Measurements from ENCODE around the gene USP16.
"Not testable (repeated sequence)": the region's sequence is repeated elsewhere in the genome, so short reads cannot be mapped to it uniquely, and the experiment has no call there.

Gene USP16

DNA sequence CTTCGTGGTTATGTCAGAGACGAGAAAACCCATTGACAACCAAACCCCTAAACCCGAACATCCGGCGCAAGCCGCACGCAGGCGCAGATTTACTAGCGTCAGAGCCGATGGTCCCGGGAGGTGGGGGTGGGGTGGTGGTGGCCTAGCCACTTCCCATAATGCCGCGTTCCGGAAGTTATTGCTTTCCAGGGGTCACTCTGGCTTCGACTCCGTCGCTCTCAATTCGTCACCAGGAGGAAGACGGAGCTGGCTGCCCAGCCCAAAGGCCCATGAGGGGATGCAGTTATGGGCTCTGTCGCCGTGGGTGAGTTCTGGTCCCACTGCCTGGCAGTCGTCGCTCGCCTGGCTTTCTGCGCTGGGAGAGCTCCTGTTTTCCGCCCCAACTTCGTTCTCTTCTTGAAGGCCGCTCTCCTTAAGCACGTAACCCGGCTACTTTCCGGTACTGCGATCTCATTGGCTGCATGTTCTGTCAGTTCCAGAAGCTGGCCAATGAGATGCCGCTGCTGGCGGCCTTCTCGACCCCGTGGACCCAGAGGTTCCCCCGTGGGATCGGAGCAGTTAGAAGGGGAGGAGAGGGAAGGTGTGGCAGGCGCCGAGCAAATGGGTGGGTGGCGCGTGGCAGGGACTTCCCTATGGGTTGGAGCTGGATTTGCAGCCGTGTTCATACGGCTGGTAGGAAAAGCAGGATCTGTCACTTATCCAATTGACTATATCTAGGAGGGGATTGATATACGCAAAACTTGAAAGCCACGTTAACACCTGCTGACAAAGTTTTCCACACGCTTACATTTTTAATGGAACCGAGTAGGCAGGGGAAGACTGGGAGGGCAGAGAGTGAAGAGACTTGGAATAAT lies at the start of gene USP16:
Gene USP16 (plus strand): TSS at position 195 of the 854 bp plus-strand sequence. CDS start 3,246 bp downstream, outside the sequence.
- DNase-seq: peak; percentile 98

DNA sequence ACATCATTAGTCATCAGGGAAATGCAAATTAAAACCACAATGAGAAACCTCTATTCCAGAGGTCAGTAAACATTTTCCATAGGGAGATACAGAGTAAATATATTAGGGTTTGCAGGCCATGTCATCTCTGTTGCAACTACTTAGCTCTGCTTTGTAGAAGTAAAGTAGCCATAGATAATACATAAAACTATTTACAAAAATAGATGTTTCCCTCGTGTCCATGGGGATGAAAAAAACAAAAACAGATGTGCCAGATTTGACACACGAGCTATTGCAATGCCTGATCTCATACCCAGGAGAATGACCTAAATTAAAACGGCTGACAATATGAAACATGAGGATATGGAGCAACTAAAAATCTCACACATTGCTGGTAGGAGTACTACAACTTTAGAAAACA lies 49.1 kb upstream of the USP16 start:
- no peak for DNase-seq

DNA sequence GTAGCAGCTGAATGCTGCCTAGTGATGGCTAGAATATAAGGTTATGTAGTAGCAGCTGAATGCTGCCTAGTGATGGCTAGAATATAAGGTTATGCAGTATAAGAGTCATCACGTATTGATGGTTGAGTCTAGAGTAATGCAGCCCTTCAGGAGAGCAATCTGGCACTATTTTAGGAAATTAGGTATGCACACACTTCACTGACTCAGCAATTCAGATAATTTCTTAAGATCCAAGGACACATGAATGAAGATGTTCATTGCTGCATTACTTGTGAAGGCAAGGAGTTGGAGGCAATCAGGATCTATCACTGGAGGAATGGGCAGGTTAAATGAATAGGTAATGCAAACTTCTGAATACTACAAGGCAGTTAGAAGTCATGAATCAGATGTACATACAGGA lies 45.4 kb upstream of the USP16 start:
- DNase-seq: no peak

DNA sequence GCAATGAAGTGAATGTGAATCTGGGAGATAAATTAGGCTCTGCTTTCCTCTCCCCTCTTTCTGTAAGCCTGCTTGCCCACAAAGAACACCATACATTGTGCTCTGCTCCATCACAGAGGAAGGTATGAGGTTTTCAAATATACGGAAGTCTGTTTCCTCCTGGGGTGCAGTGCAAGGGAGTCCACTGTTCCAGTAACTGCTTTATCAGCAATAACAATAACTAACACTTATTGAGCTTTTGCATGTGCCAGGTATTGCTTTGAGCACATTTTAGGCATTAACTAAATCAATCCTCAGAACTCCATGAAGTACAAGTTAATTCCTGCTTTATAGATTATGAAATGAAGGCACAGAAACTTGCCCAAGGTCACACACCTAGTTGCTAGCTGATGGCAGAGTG lies 41.8 kb upstream of the USP16 start:
- no peak for DNase-seq

DNA sequence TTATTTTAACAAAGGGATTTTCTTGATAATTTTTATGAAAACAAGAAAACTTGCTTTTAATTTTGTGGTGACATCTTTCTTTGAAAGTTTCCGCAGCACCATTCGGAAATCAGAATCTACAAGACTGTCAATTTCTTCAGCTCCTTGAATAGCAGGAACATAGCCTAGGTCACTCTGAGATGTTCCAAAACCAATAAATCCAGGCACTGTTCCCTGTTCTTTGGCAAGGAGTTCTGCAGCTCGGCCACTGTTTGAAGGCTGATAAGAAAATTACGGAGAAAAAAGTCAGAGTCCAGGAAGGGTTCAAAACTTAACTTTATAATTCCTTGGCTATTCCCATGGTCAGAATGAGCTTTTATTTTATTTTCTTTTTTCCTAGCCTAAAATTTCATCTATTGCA lies 37.8 kb upstream of the USP16 start:
- DNase-seq: no peak

DNA sequence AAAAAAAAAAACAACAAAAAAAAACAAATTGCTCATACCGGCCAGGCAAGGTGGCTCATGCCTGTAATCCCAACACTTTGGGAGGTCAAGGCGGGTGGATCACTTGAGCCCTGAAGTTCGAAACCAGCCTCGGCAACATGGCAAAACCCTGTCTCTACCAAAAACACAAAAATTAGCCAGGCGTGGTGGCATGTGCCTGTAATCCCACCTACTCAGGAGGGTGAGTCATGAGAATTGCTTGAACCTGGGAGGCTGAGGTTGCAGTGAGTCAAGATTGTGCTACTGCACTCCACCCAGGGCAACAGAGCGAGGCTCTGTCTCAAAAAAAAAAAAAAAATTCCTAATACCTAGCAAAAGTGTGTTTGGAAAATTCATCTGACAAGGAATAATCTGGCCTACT lies 36.3 kb upstream of the USP16 start:
- DNase-seq: not testable (repeated sequence)

DNA sequence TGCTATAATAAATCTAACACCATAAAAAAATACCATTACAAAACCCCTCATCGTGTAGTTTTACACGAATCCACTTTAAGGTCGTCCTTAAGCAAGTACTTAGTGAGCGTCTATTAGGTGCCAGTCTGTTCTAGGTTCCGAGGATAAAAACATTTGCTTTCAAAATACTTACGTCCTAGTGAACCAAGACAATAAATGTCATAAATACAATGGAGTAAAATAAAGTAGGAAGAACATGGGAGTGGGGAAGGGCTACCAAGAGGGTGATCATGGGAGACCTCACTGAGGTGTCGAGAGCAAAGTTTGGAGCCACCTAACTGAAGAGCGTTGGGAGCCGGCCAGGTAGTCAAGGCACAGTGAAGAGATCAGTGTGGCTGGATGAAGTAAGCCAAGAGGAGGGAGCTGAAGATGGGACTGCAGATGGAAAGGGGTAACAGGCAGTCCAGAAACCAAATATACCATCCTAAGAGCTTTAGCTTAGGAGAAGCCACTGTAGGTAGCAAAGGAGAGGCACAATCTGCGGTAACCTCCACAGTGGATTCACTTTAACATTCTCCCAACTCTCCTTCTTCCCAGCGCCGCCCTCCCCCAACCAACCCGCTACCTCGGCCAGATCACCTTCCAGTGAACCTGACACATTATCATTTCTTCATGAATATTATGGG lies 32.5 kb upstream of the USP16 start:
- no peak for DNase-seq

DNA sequence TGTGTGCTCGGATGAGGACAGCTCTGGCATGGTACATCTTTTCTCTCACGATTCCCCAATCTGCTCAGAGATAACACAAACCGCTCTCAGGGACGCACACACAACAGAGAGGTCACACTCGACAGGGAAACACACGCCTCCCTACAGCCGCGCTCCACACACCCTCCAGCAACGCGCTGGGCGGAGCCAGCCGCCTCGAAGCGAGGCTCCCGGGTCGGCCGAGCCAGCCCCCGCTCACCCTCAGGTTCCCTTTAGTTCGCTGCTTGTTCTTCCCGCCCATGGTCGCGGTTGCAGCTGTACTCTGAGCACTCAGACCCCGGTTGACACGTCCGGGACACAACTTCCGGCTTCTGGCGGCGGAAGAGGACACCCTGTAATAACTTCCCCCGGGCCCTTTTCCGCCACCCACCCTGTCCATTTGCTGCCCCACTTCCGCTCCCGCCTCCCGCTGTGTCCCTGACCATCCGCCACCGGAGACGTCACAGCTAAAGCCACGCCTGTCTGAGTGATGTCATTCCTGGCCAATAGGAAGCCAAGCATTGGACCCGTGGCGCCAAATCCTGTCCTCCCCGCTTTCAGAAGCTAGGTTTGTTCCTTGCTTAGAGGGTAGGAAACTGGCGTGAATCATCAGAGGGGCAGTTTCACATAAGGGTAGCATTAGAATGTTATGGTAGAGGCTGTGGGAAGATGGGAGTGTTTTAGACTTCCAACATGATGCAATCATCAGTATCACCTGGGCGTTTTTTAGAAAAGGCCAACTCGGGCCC lies 31.8 kb upstream of the USP16 start, which contains the start of gene LTN1:
Gene LTN1 (minus strand): TSS at position 352 of the 767 bp plus-strand sequence. CDS start 72 bp downstream, at position 280.
- peak; percentile 99 for DNase-seq

DNA sequence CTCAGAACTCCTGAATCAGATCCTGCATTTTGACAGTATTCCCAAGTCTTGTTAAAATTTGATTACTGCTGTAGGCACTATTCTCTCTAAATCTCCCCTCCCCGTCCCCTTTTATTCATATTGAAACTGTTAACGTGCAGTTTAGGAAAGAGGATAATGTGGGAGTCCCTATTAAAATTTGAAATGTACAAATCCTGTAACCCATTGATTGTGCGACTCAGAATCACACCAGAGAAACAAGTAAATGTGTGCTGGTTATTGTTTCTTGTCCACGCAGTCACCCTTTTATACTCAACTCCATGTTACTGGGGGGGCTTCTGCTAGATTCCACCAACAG lies 31.2 kb upstream of the USP16 start:
- no peak for DNase-seq

DNA sequence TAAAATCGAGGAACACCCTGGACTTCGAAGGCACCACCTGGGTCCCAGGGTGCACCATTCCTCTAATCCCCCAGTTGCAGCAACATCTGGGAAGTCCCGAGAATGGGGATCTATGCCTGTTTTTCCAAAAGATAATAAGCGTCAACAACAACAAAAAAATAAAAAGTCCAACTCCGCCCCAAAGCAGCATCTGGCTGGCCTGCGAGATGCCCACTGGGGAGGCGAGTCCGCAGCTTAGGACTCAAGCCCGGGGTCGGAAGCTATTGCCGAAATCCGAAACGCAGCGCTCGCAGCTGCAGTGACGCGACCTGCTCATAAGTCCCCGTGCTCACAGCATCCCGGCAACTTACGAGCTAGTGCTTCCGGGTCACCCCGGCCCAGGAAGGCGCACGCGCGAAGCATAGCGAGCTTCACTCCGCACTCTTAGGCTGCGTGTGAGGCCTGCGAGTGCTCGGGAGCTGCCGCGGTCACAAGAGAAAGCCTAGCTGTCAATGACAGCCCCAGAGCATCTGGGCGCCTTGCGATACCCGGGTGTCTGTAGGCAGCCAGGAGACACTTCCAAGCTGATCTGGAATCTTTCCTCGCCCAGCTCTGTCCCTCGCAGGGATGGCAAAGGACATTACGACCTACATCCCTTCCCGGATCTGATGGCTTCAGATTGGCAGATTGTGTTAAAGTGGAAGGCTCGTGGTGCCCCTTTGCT lies 21.9 kb upstream of the USP16 start:
- DNase-seq: peak; percentile 97

DNA sequence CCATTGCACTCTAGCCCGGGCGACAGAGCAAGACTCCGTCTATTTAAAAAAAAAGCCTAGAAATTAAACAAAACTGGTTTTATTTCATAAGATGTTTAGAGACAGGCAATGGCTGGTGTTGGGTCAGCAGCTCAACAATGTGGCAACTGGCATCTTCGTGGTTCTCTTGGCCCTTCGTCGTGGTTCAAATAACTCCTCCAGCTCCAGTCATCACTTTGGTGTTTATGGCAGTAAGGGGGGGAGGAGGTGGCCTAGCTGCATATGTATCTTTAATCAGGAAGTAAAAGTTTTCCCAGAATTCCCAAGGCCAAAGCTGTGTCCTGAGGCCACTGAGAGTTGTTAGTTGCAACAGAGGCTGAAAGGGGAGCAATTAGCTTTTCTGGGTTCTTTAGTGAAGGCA lies 18.8 kb upstream of the USP16 start:
- no peak for DNase-seq

DNA sequence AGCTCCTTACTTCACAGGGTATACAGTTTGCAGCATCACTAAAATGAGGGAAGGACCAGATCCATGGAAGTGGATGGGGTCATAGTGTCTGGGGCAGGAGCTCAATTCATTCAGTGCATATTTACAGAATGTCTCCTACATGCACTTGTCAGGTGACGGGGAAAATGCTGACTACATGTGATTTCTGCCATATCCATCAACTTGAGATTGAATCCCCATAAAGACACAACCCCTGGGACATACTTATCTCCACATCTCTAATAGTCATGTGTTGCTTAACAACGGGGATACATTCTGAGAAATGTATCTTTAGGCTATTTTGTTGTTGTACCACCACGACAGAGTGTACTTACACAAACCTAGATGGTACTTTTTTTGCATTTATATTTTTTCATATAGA lies 17.3 kb upstream of the USP16 start:
- no peak for DNase-seq

DNA sequence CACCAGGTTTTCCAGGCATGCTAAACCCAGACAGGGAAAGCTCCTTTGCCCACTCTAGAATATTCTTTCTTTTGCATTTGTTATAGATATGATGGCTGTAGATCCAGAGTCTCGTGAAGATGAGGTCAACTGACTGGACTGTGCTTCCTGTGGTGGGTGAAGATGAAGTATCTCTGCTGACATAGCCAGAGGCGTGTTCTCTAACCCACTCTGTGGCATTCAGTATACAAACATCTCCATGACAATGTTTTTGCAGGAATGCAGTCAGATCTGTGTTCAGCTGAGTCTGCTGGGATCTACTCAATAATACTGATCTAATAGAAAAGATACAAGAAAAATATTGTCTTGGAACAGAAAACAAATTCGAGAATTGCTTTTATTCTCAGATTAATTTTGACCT lies 16.7 kb upstream of the USP16 start:
- no peak for DNase-seq

DNA sequence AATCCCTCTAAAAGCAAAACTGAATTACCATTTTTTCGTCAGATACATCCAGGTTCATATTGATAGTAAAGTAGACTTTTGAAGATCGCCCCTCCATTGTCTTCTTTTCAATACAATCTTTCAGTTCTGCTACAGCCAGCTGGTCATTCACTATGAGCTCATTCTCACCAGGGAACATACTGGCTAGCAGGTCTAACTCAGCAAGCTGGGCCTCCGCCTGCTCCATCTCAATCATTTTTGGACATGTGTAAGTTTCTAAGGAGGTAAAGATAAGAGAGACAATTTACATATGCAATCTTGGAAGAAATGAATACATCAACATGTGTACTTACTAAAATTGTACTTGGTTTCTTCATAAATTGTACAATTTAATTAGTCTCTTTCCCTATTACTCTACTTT lies 16.1 kb upstream of the USP16 start:
- DNase-seq: no peak

DNA sequence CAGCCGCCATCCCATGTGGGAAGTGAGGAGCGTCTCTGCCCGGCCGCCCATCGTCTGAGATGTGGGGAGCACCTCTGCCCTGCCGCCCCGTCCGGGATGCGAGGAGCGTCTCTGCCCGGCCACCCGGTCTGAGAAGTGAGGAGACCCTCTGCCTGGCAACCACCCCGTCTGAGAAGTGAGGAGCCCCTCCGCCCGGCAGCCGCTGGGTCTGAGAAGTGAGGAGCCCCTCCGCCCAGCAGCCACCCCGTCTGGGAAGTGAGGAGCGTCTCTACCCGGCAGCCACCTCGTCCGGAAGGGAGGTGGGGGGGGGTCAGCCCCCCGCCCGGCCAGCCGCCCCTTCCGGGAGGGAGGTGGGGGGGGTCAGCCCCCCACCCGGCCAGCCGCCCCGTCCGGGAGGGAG lies 13.2 kb upstream of the USP16 start:
- DNase-seq: not testable (repeated sequence)

DNA sequence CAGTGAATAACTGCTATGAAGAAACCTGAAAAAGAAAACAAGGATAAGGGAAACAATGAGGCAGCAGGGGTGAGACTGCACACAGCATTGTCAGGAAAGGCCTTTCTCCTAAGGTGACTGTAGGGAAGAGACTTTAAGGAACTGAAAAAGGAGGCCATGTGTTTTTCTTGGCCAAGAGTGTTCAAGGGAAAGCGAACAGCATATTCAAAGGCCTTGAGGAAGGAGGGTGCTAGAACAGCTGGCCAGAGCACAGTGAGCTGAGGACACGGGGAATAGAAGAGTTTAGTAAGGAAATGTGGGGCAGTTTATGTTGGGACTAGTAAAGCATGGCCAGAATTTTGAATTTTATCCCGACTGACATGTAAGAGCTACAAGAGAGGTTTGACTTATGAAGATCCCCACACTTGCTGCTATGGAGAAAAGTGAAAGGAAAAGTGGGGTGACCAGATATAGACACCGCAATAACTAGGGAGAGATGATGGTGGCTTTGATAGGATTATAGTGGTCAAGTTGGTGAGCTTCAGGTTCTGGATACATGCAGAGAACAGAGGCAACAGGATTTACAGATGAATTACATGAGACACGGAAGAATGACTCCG lies 6.7 kb upstream of the USP16 start:
- DNase-seq: no peak

DNA sequence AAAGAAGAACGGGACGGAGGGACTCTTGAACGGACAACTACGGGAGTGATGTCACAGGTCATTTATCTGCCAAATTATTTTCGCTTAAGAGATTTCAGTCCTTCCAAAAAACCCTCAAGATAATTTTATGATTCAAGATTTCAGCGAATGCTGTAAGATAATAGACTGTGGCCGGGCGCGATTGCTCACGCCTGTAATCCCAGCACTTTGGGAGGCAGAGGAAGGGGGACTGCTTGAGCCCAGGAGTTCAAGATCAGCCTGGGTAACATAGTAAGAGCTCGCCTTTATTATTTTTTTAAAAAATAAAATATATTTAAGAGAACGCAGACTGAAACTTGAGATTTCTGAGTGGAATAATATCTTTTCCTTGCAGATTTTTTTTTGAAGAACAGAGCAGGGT lies 5.9 kb upstream of the USP16 start:
- no peak for DNase-seq

DNA sequence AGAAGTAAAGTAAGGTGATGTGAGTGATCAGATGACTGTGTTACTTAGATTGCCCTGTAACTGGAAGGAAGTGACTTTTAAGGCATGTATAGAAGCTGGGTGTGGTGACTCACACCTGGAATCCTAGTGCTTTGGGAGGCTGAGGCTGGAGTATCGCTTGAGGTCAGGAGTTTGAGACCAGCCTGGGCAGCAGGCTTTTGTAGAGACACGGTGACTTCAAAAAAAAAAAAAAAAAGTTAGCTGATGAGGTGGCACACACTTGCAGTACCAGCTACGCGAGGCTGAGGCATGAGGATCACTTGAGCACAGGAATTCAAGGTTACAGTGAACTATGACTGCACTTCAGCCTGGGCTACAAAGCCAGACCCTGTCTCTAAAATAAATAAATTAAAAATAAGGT lies 2.3 kb upstream of the USP16 start:
- no peak for DNase-seq

DNA sequence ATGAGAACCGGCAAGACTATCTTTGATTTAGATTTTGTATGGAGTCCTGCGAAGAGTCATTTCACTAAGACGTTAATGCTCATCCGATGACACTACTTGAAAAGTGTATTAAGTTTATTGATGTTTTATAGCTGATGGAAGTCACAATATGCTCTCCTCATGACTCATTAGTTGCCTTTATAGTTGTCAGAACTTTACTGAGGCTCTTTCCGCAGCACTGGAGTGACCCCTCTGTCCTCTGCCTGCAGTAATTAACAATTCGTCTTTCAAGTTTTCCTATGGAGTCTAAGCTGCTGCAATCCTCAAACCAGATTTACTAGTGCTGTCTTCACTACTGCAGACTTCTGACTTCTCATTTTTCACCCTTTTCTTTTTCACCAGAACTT lies 853 bp downstream of the USP16 start:
- DNase-seq: no peak

DNA sequence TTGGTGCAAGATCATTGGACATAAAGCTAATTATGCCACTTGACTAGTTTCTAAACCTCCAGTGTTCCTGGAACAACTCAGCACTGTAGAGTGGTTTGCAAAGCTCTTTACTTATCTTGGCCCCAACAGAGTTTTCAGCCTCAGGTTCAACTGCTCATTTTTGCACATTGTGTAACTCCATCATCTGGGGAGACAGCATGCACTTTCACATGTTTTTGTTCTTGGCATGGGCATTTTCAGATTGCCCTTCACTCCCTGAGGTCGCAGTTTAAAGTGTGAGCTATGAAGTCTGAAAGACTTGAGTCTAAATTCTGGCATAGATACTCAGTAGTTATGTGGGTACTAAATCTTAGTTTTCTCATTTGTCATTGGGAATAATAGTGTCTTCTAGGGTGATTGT lies 5.1 kb downstream of the USP16 start:
- no peak for DNase-seq

DNA sequence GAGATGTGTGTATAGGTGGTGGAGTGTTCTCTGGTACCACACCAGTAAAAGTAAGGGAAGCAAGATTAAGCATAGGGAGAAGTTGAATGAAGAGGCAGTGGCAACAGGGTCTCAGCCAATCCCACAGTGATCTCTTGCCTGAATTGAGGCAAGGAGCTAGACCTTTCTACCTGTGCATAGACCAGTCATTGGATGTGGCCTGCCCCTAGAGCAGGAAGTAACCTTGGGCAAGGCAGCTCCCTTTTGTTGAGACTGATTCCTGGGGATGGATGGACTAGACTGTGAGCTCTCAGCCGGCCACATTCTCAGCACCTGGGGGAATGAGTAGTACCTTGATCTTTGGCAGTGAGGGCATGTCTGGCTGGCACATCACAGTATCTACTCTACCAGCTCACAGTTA lies 6.4 kb downstream of the USP16 start:
- no peak for DNase-seq

DNA sequence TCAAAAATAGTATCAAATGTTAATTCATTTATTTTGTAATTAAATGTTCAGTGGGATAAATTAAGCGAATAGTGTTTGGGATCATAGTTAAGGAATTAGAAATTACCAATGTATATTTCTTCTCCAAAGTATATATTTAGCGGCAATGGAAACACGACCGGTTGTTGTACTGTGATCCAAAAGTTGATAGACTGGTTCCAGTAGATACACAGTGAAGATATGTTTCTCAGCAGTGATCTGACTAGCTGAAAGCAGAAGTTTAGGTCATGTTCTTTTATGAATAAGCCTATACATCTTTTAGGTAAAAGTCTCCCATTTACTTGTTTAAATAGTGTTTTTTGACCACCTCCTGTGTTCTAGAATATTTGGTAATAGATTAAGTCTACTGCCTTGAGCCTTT lies 8.8 kb downstream of the USP16 start:
- no peak for DNase-seq

DNA sequence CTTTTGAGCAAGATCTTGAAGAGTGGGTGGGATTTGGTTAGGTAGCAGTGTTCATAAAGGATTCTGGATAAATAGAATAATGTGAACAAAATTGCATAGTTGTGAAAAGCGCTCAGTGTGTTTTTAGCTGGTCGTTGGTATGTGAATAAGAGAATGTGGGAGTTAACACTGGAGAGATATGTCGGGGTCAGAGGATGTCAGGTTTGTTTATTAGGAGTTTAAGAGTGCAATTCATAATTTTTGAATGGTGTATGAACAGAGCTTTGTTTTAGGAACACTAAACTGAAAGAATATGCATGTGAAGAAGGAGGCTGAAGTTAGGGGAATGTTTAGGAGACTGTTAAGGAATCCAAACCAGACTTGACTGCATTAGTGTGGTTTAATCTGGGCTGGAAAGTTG lies 9.4 kb downstream of the USP16 start:
- no peak for DNase-seq

Data from left hindlimb (tissue), 1 donor.